ENCODE measurements around the gene PGM2L1.

The PGM2L1 gene

GRCh38 chr11:74288161-74288560 lies 110.1 kb downstream of the PGM2L1 start:
- no peak for DNase-seq

- no peak for DNase-seq
Measured at GRCh38 chr11:74284466-74284865, 113.8 kb downstream of the PGM2L1 start.

- DNase-seq, result no peak
Measured at GRCh38 chr11:74283580-74284180, 114.6 kb downstream of the PGM2L1 start.

- no peak for DNase-seq
Measured at GRCh38 chr11:74282914-74283371, 115.3 kb downstream of the PGM2L1 start.

- DNase-seq, result no peak
Measured at GRCh38 chr11:74282421-74282820, 115.8 kb downstream of the PGM2L1 start.

GRCh38 chr11:74280494-74280893 lies 117.7 kb downstream of the PGM2L1 start:
- no peak for DNase-seq

Data from GOT3 (cell line).